GM12891 (cell line): ENCODE measurements around the gene VPS18.

Source experiments
- POLR2A ChIP-seq: IDR thresholded peaks from 2 replicates; pipeline ENCODE4 v1.6.1; 2011; ENCODE audit warnings: low read depth, low read length, control low read depth
- POLR2AphosphoS5 ChIP-seq: IDR thresholded peaks from 2 replicates; pipeline ENCODE4 v1.6.1; 2011; ENCODE audit warnings: low read depth, low read length, control low read depth

- TF ChIP-seq POLR2AphosphoS5 = no peak
- TF ChIP-seq POLR2A = no peak
These were observed 21.4 kb downstream of the VPS18 start for GRCh38 chr15:40915679-40916078.
